T-helper 2 cell treated with Interferon-gamma antibody and Interleukin-4, amounts not matched to agents 5 μg/mL and 100 μg/mL, for 36 hours (primary cell): ENCODE measurements around the gene PDK1.
"Not testable (repeated sequence)": the region's sequence is repeated elsewhere in the genome, so short reads cannot be mapped to it uniquely, and the experiment has no call there.

Source experiments
- DNase-seq: peaks from one replicate; pipeline ENCODE4 v3.0.0; 2021; ENCODE audit warnings: low spot score
- H3K27ac Mint-ChIP-seq: one replicate; pipeline ENCODE4 v1.8.0; 2021; ENCODE audit warnings: mild to moderate bottlenecking, mixed read lengths
- H3K27me3 Mint-ChIP-seq: one replicate; pipeline ENCODE4 v1.8.0; 2021; ENCODE audit warnings: low read depth, mixed read lengths
- H3K36me3 Mint-ChIP-seq: one replicate; pipeline ENCODE4 v1.8.0; 2021; ENCODE audit warnings: low read depth, mixed read lengths
- H3K4me1 Mint-ChIP-seq: one replicate; pipeline ENCODE4 v1.8.0; 2021; ENCODE audit warnings: low read depth, mixed read lengths
- H3K4me3 Mint-ChIP-seq: one replicate; pipeline ENCODE4 v1.8.0; 2022; ENCODE audit warnings: mild to moderate bottlenecking, moderate library complexity, mixed read lengths
- H3K9me3 Mint-ChIP-seq: one replicate; pipeline ENCODE4 v1.8.0; 2021; ENCODE audit warnings: mixed read lengths

The PDK1 gene

DNA sequence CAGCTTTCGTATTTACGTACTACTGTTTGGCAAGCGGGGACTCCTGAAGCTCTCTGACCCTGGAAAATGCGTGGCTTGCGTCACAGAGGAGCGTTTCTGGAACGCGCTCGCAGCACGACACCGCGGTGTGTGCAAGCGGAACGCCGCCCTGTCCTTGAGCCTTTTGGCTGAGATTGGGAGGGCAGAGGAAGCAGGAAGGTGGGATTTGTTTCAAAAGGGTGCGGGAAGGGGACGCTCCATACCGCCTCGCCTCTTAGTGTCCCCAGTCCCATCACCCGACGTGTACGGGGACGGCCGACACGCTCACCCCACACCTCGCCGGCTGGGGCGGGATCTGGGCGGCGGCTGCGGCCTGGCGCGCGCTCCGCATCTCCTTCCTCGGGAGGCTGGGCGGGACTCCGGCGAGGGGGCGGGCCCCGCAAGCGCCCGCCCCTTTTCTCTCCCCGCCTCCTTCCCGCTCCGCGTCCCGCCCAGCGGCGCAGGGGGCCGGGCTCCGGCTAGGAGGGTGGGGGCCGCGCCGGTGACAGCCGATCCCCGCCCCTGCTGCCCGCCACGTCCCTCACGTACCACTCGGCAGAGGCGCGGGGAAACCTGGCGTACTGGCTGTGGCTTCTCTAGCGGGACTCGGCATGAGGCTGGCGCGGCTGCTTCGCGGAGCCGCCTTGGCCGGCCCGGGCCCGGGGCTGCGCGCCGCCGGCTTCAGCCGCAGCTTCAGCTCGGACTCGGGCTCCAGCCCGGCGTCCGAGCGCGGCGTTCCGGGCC, at the start of gene PDK1:
TSS of gene PDK1 (plus strand) at position 569 of the 762 bp plus-strand sequence. CDS start at position 630, 61 bp downstream.
- no peaks in the 10 kb centered on the region for H3K9me3 Mint-ChIP-seq
- peaks cover 29% of the 10 kb centered on the region for H3K36me3 Mint-ChIP-seq
- peak within 1 kb of the TSS; percentile 90 for H3K4me3 Mint-ChIP-seq
- peaks cover 35% of the 10 kb centered on the region for H3K4me1 Mint-ChIP-seq
- peak within 1 kb of the TSS; percentile 94 for H3K27ac Mint-ChIP-seq
- DNase-seq = peak; percentile 92
- H3K27me3 Mint-ChIP-seq = peaks cover 26% of the 10 kb centered on the region

GRCh38 chr2:172507199-172507598, 48.7 kb upstream of the PDK1 start:
- Mint-ChIP-seq H3K4me3 (no peak overlapping the region), H3K36me3 (peaks cover 23% of the 10 kb centered on the region), H3K4me1 (peaks cover 10% of the 10 kb centered on the region), H3K27me3 (no peaks in the 10 kb centered on the region), H3K9me3 (peaks cover 17% of the 10 kb centered on the region), H3K27ac (no peak overlapping the region)
- no peak for DNase-seq

DNA sequence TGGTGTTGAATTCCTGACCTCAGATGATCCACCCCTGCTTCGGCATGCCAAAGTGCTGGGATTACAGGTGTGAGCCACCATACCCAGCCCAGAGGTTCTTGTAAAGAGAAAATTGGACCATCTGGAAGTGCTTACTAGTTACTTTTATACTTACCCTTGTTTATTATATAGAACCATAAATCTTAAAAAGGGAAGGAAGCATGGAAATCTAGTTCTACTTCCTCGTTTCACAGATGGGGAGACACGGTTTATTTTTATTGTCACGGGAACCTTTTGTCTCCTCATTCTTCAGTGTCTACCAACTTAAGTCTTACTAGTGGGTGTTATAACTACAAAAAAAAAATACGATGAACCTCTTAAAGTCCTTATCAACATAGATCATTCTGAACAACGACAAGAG, 45.8 kb upstream of the PDK1 start:
- no peaks in the 10 kb centered on the region for H3K27me3 Mint-ChIP-seq
- no peak overlapping the region for H3K4me3 Mint-ChIP-seq
- H3K4me1 Mint-ChIP-seq = peaks cover 10% of the 10 kb centered on the region
- peaks cover 44% of the 10 kb centered on the region for H3K9me3 Mint-ChIP-seq
- peaks cover 36% of the 10 kb centered on the region for H3K36me3 Mint-ChIP-seq
- no peak for DNase-seq
- H3K27ac Mint-ChIP-seq = no peak overlapping the region

DNA sequence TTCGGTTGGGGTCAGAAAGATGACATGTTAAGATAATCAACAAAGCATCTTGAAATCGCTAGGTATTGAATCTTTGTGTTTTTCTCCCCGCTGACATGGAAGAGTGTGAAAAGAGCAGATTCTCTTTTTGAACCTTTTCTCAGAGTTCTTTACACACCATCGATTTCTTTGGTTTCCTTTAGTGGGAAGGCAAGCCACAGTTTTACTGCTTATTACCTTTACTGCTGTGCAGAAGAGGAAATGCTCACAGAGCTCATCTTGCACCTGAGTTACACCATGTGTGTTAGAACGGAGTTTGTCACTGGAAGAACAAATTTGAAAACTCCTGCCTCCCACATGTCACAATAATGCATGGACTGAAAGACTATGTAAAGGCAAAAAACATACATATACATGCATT, 45.3 kb upstream of the PDK1 start:
- Mint-ChIP-seq H3K27me3 (no peaks in the 10 kb centered on the region), H3K9me3 (peaks cover 48% of the 10 kb centered on the region), H3K36me3 (peaks cover 36% of the 10 kb centered on the region), H3K4me3 (no peak overlapping the region), H3K27ac (no peak overlapping the region), H3K4me1 (peaks cover 10% of the 10 kb centered on the region)
- no peak for DNase-seq

DNA sequence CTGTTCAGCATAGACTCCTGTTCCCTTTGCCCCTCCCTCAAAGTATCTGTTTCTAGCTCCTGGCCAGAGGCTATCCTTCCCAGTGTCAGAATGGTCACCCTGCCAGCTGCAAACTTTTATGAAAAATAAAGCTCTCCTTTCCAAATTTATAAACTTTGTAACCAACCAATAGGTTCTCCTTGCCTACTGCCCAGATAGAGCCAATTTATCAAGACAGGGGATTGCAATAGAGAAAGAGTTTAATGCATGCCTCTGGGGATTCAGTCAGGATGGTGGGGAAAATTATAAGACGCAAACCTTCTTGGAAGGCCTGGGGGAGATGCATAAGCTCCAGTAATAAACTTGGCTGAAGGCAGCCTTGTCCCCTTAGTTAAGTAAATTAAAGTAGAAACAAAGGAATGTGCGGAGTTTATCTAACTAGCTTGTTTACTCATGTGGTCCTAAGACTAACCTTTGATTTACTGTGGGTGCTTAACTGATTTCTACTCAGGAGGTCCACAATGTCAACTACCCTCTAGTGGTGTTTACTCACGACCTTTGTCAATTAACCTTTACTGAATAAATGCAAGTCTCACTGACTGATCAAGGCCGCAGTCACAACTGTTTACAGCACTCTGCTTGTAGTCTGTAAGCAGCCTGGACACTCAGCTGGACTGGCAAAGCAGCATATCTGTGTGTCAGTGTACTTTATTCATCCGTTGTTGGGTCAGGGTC, 42.9 kb upstream of the PDK1 start:
- peaks cover 10% of the 10 kb centered on the region for H3K4me1 Mint-ChIP-seq

DNA sequence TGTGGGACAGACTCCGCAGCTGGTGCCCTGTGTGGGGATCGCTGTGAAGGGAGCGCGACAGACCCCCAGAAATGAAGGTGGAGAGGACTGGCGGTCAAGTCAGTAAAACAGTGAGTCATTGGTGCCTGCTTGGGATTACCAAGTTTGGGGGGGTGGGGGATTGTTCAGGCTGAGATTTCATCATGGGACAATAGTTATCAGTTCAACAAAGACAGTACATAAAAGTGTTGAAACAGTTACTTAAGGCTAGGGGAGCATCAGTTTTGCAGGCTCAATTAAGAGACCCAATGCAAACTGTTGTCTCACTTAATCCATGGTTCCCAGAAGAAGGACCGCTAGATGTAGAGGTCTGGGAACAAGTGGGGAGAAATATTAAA, 42.4 kb upstream of the PDK1 start:
- peaks cover 10% of the 10 kb centered on the region for H3K4me1 Mint-ChIP-seq
- H3K36me3 Mint-ChIP-seq = peaks cover 34% of the 10 kb centered on the region
- H3K27me3 Mint-ChIP-seq = no peaks in the 10 kb centered on the region
- no peak for DNase-seq
- no peak overlapping the region for H3K27ac Mint-ChIP-seq
- H3K9me3 Mint-ChIP-seq = peaks cover 50% of the 10 kb centered on the region
- H3K4me3 Mint-ChIP-seq = no peak overlapping the region

More for the DNA sequence above, 42.9 kb upstream of the PDK1 start:
- no peaks in the 10 kb centered on the region for H3K27me3 Mint-ChIP-seq
- no peak for DNase-seq
- H3K36me3 Mint-ChIP-seq = peaks cover 34% of the 10 kb centered on the region
- no peak overlapping the region for H3K4me3 Mint-ChIP-seq
- peaks cover 48% of the 10 kb centered on the region for H3K9me3 Mint-ChIP-seq
- H3K27ac Mint-ChIP-seq = no peak overlapping the region

- DNase-seq = no peak
- H3K36me3 Mint-ChIP-seq = peaks cover 33% of the 10 kb centered on the region
- H3K4me3 Mint-ChIP-seq = no peak overlapping the region
- H3K4me1 Mint-ChIP-seq = peaks cover 10% of the 10 kb centered on the region
- H3K9me3 Mint-ChIP-seq = peaks cover 55% of the 10 kb centered on the region
- H3K27ac Mint-ChIP-seq = no peak overlapping the region
- H3K27me3 Mint-ChIP-seq = no peaks in the 10 kb centered on the region
Measured at GRCh38 chr2:172513935-172514586, 41.8 kb upstream of the PDK1 start.

DNA sequence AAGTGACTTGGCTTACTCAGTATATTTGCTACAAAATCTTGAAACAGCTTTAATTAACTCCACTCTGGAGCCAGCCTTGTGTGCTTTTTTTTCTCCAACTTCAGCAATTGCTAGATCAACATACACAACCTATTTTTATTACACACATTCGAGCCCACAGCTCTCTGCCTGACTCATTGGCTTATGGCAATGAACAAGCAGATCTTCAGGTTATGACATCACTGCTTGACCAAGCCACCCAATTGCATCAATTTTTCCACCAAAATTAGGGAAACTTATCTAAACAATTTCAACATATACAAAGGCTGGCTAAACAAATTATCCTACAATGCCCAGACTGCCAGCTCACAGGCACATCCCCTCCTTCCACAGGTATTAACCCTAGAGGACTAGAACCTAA, 39.6 kb upstream of the PDK1 start:
- Mint-ChIP-seq H3K4me3 (no peak overlapping the region), H3K27ac (no peak overlapping the region), H3K36me3 (peaks cover 27% of the 10 kb centered on the region), H3K4me1 (no peaks in the 10 kb centered on the region), H3K9me3 (peaks cover 56% of the 10 kb centered on the region), H3K27me3 (no peaks in the 10 kb centered on the region)
- no peak for DNase-seq

DNA sequence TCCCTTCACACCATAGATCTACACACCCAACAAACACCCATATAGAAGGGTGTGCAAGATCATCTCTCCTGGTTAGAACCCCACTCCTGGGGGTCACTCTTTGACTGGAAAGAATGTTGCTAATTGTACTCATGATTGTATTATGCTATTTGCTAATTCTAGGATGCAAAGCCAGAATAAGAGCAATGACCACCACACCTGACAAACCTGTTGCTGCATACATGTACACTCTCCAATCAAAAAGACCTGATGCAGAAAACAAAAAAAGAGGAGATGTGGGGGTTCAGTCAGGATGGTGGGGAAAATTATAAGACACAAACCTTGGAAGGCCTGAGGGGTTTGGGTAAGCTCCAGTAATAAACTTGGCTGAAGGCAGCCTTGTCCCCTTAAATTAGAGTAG, 36.9 kb upstream of the PDK1 start:
- peaks cover 7% of the 10 kb centered on the region for H3K36me3 Mint-ChIP-seq
- no peak overlapping the region for H3K27ac Mint-ChIP-seq
- no peaks in the 10 kb centered on the region for H3K4me1 Mint-ChIP-seq
- no peak for DNase-seq
- peaks cover 34% of the 10 kb centered on the region for H3K9me3 Mint-ChIP-seq
- no peak overlapping the region for H3K4me3 Mint-ChIP-seq
- H3K27me3 Mint-ChIP-seq = no peaks in the 10 kb centered on the region

DNA sequence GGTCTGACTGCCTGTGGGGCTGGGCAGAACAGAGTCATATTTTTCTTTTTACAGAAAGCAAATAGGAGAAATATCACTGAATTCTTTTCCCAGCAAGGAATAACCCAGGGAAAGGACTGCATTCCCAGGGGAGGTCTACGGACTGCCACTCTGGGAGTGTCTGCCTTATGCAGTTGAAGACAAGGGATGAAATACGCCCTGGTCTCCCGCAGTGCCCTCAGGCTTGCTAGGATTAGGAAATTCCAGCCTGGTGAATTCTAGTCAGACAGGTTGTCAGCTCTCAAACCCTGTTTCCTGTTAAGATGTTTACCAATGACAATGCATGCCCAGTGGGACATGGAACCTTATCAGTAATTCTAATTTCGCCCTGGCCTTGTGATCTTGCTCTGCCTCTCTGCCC, 30.3 kb upstream of the PDK1 start:
- DNase-seq = no peak
- Mint-ChIP-seq H3K4me3 (no peak overlapping the region), H3K4me1 (no peaks in the 10 kb centered on the region), H3K27me3 (no peaks in the 10 kb centered on the region), H3K36me3 (peaks cover 19% of the 10 kb centered on the region), H3K27ac (no peak overlapping the region), H3K9me3 (peaks cover 49% of the 10 kb centered on the region)

GRCh38 chr2:172531309-172531708, 24.6 kb upstream of the PDK1 start:
- Mint-ChIP-seq H3K9me3 (peaks cover 70% of the 10 kb centered on the region), H3K27ac (no peak overlapping the region), H3K4me1 (no peaks in the 10 kb centered on the region), H3K36me3 (peaks cover 43% of the 10 kb centered on the region), H3K4me3 (no peak overlapping the region), H3K27me3 (no peaks in the 10 kb centered on the region)
- DNase-seq = no peak

DNA sequence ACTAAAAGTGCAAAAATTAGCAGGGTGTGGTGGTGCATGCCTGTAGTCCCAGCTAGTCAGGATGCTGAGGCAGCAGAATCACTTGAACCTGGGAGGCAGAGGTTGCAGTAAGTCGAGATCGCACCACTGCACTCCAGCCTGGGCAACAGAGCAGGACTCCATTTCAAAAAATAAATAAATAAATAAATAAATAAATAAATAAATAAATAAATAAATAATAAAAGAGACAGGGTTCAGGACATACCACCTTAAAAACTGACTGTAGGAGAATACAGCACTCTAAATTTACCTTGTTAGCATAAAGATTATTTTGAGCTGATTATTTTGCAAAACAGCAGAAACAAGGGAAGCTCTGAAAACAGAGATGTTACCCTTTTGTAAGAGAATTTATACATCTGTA, 23.4 kb upstream of the PDK1 start:
- Mint-ChIP-seq H3K36me3 (peaks cover 48% of the 10 kb centered on the region), H3K9me3 (peaks cover 63% of the 10 kb centered on the region)
- H3K4me3 Mint-ChIP-seq, H3K27ac Mint-ChIP-seq, DNase-seq, H3K27me3 Mint-ChIP-seq, H3K4me1 Mint-ChIP-seq: not testable (repeated sequence)

GRCh38 chr2:172533687-172534086, 22.2 kb upstream of the PDK1 start:
- no peak overlapping the region for H3K27ac Mint-ChIP-seq
- peaks cover 52% of the 10 kb centered on the region for H3K9me3 Mint-ChIP-seq
- H3K4me3 Mint-ChIP-seq = no peak overlapping the region
- no peaks in the 10 kb centered on the region for H3K4me1 Mint-ChIP-seq
- H3K36me3 Mint-ChIP-seq = peaks cover 47% of the 10 kb centered on the region
- H3K27me3 Mint-ChIP-seq = no peaks in the 10 kb centered on the region
- no peak for DNase-seq

DNA sequence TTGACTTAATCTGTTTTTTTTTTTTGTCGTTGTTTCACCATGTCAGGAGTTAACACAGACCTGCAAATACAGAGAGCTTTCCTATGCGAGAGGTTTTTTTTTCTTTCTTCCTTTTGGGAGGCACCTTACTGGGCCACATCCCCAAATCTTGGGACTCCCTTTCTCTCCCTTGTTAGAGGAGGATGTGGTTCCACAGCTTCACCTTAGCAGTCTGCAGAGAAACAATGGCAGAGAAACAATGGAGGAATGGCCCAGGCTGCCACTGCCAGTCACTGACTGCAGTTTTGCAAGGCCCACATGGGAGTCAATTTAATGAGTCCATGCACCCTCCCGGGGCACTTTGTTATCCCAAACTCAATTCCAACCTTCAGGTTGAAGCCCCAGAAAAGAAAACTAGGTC, 20.8 kb upstream of the PDK1 start:
- DNase-seq = no peak
- Mint-ChIP-seq H3K9me3 (peaks cover 56% of the 10 kb centered on the region), H3K4me1 (no peaks in the 10 kb centered on the region), H3K36me3 (peaks cover 40% of the 10 kb centered on the region), H3K4me3 (no peak overlapping the region), H3K27ac (no peak overlapping the region), H3K27me3 (no peaks in the 10 kb centered on the region)
